SU-DHL-6 (cell line): ENCODE results near the gene EPHA3.

Experiments used
- H2AFZ ChIP-seq: fragments of 200-600 bp; sonication (generic); 2 replicates; pipeline ENCODE4 v1.6.1; 2014; ENCODE audit warnings: low read depth, mild to moderate bottlenecking, moderate library complexity, mixed read lengths, antibody characterized with exemption, low read length; ENCODE audit not compliant: severe bottlenecking
- H3F3A ChIP-seq: fragments of 200-600 bp; shearing (Covaris generic); 2 replicates; pipeline ENCODE4 v1.6.0; 2016; ENCODE audit warnings: antibody characterized with exemption, mild to moderate bottlenecking; ENCODE audit not compliant: insufficient read depth
- H3K27ac ChIP-seq: fragments of 200-600 bp; sonication (generic); 2 replicates; pipeline ENCODE4 v1.5.1; 2016; ENCODE audit warnings: low read depth, mild to moderate bottlenecking, low read length, moderate library complexity, mixed read lengths
- H3K27me3 ChIP-seq: fragments of 200-600 bp; sonication (generic), shearing (Covaris generic); 2 replicates; pipeline ENCODE4 v1.6.0; 2014; ENCODE audit warnings: mild to moderate bottlenecking, low read length
- H3K36me3 ChIP-seq: fragments of 200-600 bp; sonication (generic); 2 replicates; pipeline ENCODE4 v1.6.1; 2014; ENCODE audit warnings: mild to moderate bottlenecking, low read length, mixed read lengths
- H3K4me2 ChIP-seq: fragments of 300-600, 200-600 bp; shearing (Covaris generic), sonication (generic); 2 replicates; pipeline ENCODE4 v1.6.0; 2014; ENCODE audit warnings: low read length, low read depth, mild to moderate bottlenecking; ENCODE audit not compliant: poor library complexity, severe bottlenecking
- H3K4me3 ChIP-seq: fragments of 200-600 bp; sonication (generic); 2 replicates; pipeline ENCODE4 v1.5.1; 2014; ENCODE audit warnings: antibody characterized with exemption, low read length, mild to moderate bottlenecking, mixed read lengths; ENCODE audit not compliant: insufficient read depth, poor library complexity, severe bottlenecking
- H3K79me2 ChIP-seq: fragments of 200-600 bp; sonication (generic); 2 replicates; pipeline ENCODE4 v1.6.1; 2014; ENCODE audit warnings: mild to moderate bottlenecking, low read length, moderate library complexity; ENCODE audit not compliant: insufficient read depth
- H3K9ac ChIP-seq: fragments of 200-600 bp; sonication (generic); 2 replicates; pipeline ENCODE4 v1.7.0; 2014; ENCODE audit warnings: mild to moderate bottlenecking, low read length
- H3K9me2 ChIP-seq: fragments of 200-600 bp; sonication (generic); replicated peaks from 2 replicates; pipeline ENCODE4 v1.6.1; 2014; ENCODE audit warnings: low read length; ENCODE audit not compliant: insufficient read depth
- H3K9me3 ChIP-seq: fragments of 200-600 bp; sonication (generic); 2 replicates; pipeline ENCODE4 v1.6.1; 2014; ENCODE audit warnings: low read length, mixed read lengths; ENCODE audit not compliant: insufficient read depth
- H4K20me1 ChIP-seq: fragments of 200-600 bp; sonication (generic); 2 replicates; pipeline ENCODE4 v1.6.1; 2014; ENCODE audit warnings: low read depth, mild to moderate bottlenecking, antibody characterized with exemption, low read length, moderate library complexity, mixed read lengths
- EZH2phosphoT487 ChIP-seq: fragments of 200-600 bp; sonication (generic), shearing (Covaris generic); conservative IDR thresholded peaks from 2 replicates; pipeline ENCODE4 v1.6.1; 2018; ENCODE audit warnings: mild to moderate bottlenecking, antibody characterized with exemption, low read length, moderate library complexity, mixed read lengths
- TF ChIP-seq, protein P1 (sequence below): fragments of 200-600 bp; sonication (generic); IDR thresholded peaks from one replicate; pipeline ENCODE4 v1.5.1; 2017; ENCODE audit warnings: antibody characterized with exemption, mild to moderate bottlenecking, low read length, moderate library complexity; ENCODE audit not compliant: insufficient read depth, poor library complexity, severe bottlenecking

Gene EPHA3

GRCh38 chr3:89402051-89402450, 294.6 kb downstream of the EPHA3 start:
- no peaks in the 10 kb centered on the region for H3F3A ChIP-seq
- no peaks in the 10 kb centered on the region for H3K27me3 ChIP-seq
- H3K4me2 ChIP-seq, result no peak overlapping the region
- no peaks in the 10 kb centered on the region for H3K79me2 ChIP-seq
- no peak overlapping the region for H2AFZ ChIP-seq
- no peak overlapping the region for H3K27ac ChIP-seq
- H3K4me3 ChIP-seq, result no peak overlapping the region
- no peaks in the 10 kb centered on the region for H4K20me1 ChIP-seq
- H3K9me2 ChIP-seq, result no peaks in the 10 kb centered on the region
- no peak overlapping the region for H3K9ac ChIP-seq
- TF ChIP-seq EZH2phosphoT487, result no peak
- TF ChIP-seq, protein P1, sequence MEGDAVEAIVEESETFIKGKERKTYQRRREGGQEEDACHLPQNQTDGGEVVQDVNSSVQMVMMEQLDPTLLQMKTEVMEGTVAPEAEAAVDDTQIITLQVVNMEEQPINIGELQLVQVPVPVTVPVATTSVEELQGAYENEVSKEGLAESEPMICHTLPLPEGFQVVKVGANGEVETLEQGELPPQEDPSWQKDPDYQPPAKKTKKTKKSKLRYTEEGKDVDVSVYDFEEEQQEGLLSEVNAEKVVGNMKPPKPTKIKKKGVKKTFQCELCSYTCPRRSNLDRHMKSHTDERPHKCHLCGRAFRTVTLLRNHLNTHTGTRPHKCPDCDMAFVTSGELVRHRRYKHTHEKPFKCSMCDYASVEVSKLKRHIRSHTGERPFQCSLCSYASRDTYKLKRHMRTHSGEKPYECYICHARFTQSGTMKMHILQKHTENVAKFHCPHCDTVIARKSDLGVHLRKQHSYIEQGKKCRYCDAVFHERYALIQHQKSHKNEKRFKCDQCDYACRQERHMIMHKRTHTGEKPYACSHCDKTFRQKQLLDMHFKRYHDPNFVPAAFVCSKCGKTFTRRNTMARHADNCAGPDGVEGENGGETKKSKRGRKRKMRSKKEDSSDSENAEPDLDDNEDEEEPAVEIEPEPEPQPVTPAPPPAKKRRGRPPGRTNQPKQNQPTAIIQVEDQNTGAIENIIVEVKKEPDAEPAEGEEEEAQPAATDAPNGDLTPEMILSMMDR, result no peak
- H3K9me3 ChIP-seq, result no peaks in the 10 kb centered on the region
- no peaks in the 10 kb centered on the region for H3K36me3 ChIP-seq

- H3K27me3 ChIP-seq, result no peaks in the 10 kb centered on the region
- H3K79me2 ChIP-seq, result no peaks in the 10 kb centered on the region
- H2AFZ ChIP-seq, result no peak overlapping the region
- no peaks in the 10 kb centered on the region for H3F3A ChIP-seq
- no peak overlapping the region for H3K4me3 ChIP-seq
- no peak overlapping the region for H3K4me2 ChIP-seq
- no peaks in the 10 kb centered on the region for H4K20me1 ChIP-seq
- H3K36me3 ChIP-seq, result no peaks in the 10 kb centered on the region
- H3K9ac ChIP-seq, result no peak overlapping the region
- TF ChIP-seq, protein P1, result no peak
- TF ChIP-seq EZH2phosphoT487, result no peak
- no peaks in the 10 kb centered on the region for H3K9me2 ChIP-seq
- H3K27ac ChIP-seq, result no peak overlapping the region
- no peaks in the 10 kb centered on the region for H3K9me3 ChIP-seq
Observed at GRCh38 chr3:89405176-89405575, 297.8 kb downstream of the EPHA3 start.

DNA sequence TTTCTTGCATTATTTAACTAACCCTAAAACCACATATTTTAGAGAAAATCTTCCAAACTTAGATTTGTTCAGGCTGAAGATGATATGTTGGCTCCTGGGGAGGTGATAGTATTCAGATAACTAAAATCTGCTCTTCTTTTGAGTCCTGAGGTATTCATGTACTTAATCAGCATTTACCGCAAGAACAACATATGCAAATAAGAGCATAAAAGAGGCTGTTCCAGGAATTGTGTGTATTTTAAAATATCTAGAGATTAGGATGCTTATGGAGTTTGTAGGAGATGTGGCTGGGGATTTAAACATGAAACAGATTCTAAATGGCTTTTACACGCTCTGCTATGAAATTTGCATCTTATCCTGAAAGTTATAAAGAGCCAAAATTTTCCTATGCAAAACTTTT, 298.2 kb downstream of the EPHA3 start:
- TF ChIP-seq, protein P1, result no peak
- TF ChIP-seq EZH2phosphoT487, result no peak
- H3K4me3 ChIP-seq, result no peak overlapping the region
- no peaks in the 10 kb centered on the region for H3K79me2 ChIP-seq
- no peaks in the 10 kb centered on the region for H3K9me2 ChIP-seq
- no peak overlapping the region for H2AFZ ChIP-seq
- H3K27ac ChIP-seq, result no peak overlapping the region
- H3K27me3 ChIP-seq, result no peaks in the 10 kb centered on the region
- H3K4me2 ChIP-seq, result no peak overlapping the region
- H3K36me3 ChIP-seq, result no peaks in the 10 kb centered on the region
- H3F3A ChIP-seq, result no peaks in the 10 kb centered on the region
- no peaks in the 10 kb centered on the region for H3K9me3 ChIP-seq
- no peaks in the 10 kb centered on the region for H4K20me1 ChIP-seq
- H3K9ac ChIP-seq, result no peak overlapping the region
